ENCODE measurements around the gene MAD2L2. TPM values are rescaled to one million over a fixed set of nuclear protein-coding genes. Genes with fewer than 3 reads are reported as not detected.

Gene MAD2L2
- polyA plus RNA-seq, 3 donors, result 50.4 to 71.3 (median 57.8) TPM

- Histone ChIP-seq H3K4me1 (ENCODE audit: control insufficient read depth in 1 of 2, insufficient read depth in 2 of 2, low read length in 2 of 2) (peaks cover 9 to 34% of the 10 kb centered on the region in 2 donors), H3K9me3 (replicated peaks in 1 of 2; ENCODE audit: control insufficient read depth in 1 of 2, insufficient read depth in 1 of 2, low read length in 2 of 2) (no peaks in the 10 kb centered on the region), H3K27ac (ENCODE audit: low read depth in 1 of 2, low read length in 2 of 2) (no peak overlapping the region), H3K27me3 (ENCODE audit: control insufficient read depth in 2 of 2, insufficient read depth in 2 of 2, low read length in 2 of 2) (peaks cover 5 to 52% of the 10 kb centered on the region in 2 donors), H3K9ac (ENCODE audit: insufficient read depth, low read length, poor library complexity, severe bottlenecking) (no peak overlapping the region), H4K20me1 (ENCODE audit: insufficient read depth, low read length) (no peaks in the 10 kb centered on the region), H3K4me3 (replicated peaks in 1 of 3; ENCODE audit: low read depth in 2 of 3, low read length in 3 of 3) (peak overlapping the region in 1 of 3 experiments; percentile 73), H2AFZ (ENCODE audit: insufficient read depth, low read depth, low read length, poor library complexity, severe bottlenecking) (no peak overlapping the region), H3K79me2 (ENCODE audit: insufficient read depth, low read length) (no peaks in the 10 kb centered on the region), H3K36me3 (replicated peaks in 1 of 2; ENCODE audit: control insufficient read depth in 1 of 2, insufficient read depth in 2 of 2, low read length in 2 of 2) (no peaks in the 10 kb centered on the region), H3K4me2 (replicated peaks; ENCODE audit: extremely low read depth, low read length, poor library complexity, severe bottlenecking) (peak overlapping the region; percentile 90)
- WGBS (ENCODE audit: insufficient coverage), result 73% methylated on average over 7 of the region's 7 CpGs
- no peak for TF ChIP-seq CTCF (IDR thresholded peaks at IDR 0.05)
- no peak for DNase-seq
- Mint-ChIP-seq H3K27me3 (ENCODE audit: low read depth in 3 of 3) (peaks cover 46 to 69% (median 56%) of the 10 kb centered on the region in 3 donors), H3K36me3 (peaks cover 8 to 18% of the 10 kb centered on the region in 2 donors), H3K4me3 (peak overlapping the region; percentile 59 to 65), H3K4me1 (peaks cover 20% of the 10 kb centered on the region), H3K9me3 (peaks cover 0 to 4% (median 0%) of the 10 kb centered on the region in 7 donors), H3K27ac (no peak overlapping the region)
- intact Hi-C loops (cut with micrococcal nuclease), result loop anchor here in 1 of 2 donors (5.0 kb wide), 2 partner anchors 64 to 94 kb away; no protein-coding TSS in a partner anchor
These were observed 27.1 kb downstream of the MAD2L2 start for GRCh38 chr1:11653861-11654136.

- H3K27me3 ChIP-seq (ENCODE audit: control insufficient read depth in 2 of 2, insufficient read depth in 2 of 2, low read length in 2 of 2), result peaks cover 5 to 57% of the 10 kb centered on the region in 2 donors
- peaks cover 23% of the 10 kb centered on the region for H3K4me1 Mint-ChIP-seq
- H3K79me2 ChIP-seq (ENCODE audit: insufficient read depth, low read length), result no peaks in the 10 kb centered on the region
- peaks cover 8 to 18% of the 10 kb centered on the region in 2 donors for H3K36me3 Mint-ChIP-seq
- no peak overlapping the region for H3K4me2 ChIP-seq (replicated peaks; ENCODE audit: extremely low read depth, low read length, poor library complexity, severe bottlenecking)
- H3K27me3 Mint-ChIP-seq (ENCODE audit: low read depth in 3 of 3), result peaks cover 51 to 74% (median 59%) of the 10 kb centered on the region in 3 donors
- peak overlapping the region in 1 of 2 donors; percentile 59 for H3K4me3 Mint-ChIP-seq
- no peak overlapping the region for H2AFZ ChIP-seq (ENCODE audit: insufficient read depth, low read depth, low read length, poor library complexity, severe bottlenecking)
- H3K27ac ChIP-seq (ENCODE audit: low read depth in 1 of 2, low read length in 2 of 2), result no peak overlapping the region
- H4K20me1 ChIP-seq (ENCODE audit: insufficient read depth, low read length), result no peaks in the 10 kb centered on the region
- H3K9ac ChIP-seq (ENCODE audit: insufficient read depth, low read length, poor library complexity, severe bottlenecking), result no peak overlapping the region
- no peaks in the 10 kb centered on the region for H3K9me3 ChIP-seq (replicated peaks in 1 of 2; ENCODE audit: control insufficient read depth in 1 of 2, insufficient read depth in 1 of 2, low read length in 2 of 2)
- intact Hi-C loops (cut with micrococcal nuclease), result loop anchor here in 1 of 2 donors (5.0 kb wide), 2 partner anchors 64 to 94 kb away; no protein-coding TSS in a partner anchor
- peaks cover 0 to 4% (median 0%) of the 10 kb centered on the region in 7 donors for H3K9me3 Mint-ChIP-seq
- 82% methylated on average over 14 of the region's 17 CpGs for WGBS (ENCODE audit: insufficient coverage)
- H3K27ac Mint-ChIP-seq, result no peak overlapping the region
- no peak for TF ChIP-seq CTCF (IDR thresholded peaks at IDR 0.05)
- peaks cover 9 to 34% of the 10 kb centered on the region in 2 donors for H3K4me1 ChIP-seq (ENCODE audit: control insufficient read depth in 1 of 2, insufficient read depth in 2 of 2, low read length in 2 of 2)
- H3K4me3 ChIP-seq (replicated peaks in 1 of 3; ENCODE audit: low read depth in 2 of 3, low read length in 3 of 3), result no peak overlapping the region
- no peak for DNase-seq
- no peaks in the 10 kb centered on the region for H3K36me3 ChIP-seq (replicated peaks in 1 of 2; ENCODE audit: control insufficient read depth in 1 of 2, insufficient read depth in 2 of 2, low read length in 2 of 2)
These were observed 27.7 kb downstream of the MAD2L2 start for GRCh38 chr1:11653101-11653860.
